ENCODE measurements around the gene MTA3.
"Not testable (repeated sequence)": the region's sequence is repeated elsewhere in the genome, so short reads cannot be mapped to it uniquely, and the experiment has no call there.

MTA3 gene

GRCh38 chr2:42675815-42676214 lies 107.4 kb downstream of the MTA3 start:
- no peak for DNase-seq

GRCh38 chr2:42685303-42685702 lies 116.9 kb downstream of the MTA3 start:
- DNase-seq = no peak

GRCh38 chr2:42693013-42693615 lies 124.7 kb downstream of the MTA3 start:
- no peak for DNase-seq

GRCh38 chr2:42693688-42694479 lies 125.5 kb downstream of the MTA3 start:
- DNase-seq = no peak

GRCh38 chr2:42696987-42697386 lies 128.6 kb downstream of the MTA3 start:
- DNase-seq = no peak

GRCh38 chr2:42698940-42699339 lies 130.5 kb downstream of the MTA3 start:
- no peak for DNase-seq

GRCh38 chr2:42706836-42707235 lies 138.4 kb downstream of the MTA3 start:
- DNase-seq = no peak

GRCh38 chr2:42708179-42708578 lies 139.7 kb downstream of the MTA3 start:
- no peak for DNase-seq

GRCh38 chr2:42711896-42712295 lies 143.5 kb downstream of the MTA3 start:
- no peak for DNase-seq

- DNase-seq = no peak
These were observed 144.5 kb downstream of the MTA3 start for GRCh38 chr2:42712934-42713333.

- DNase-seq = no peak
These were observed 145.5 kb downstream of the MTA3 start for GRCh38 chr2:42713920-42714319.

GRCh38 chr2:42714686-42715085 lies 146.3 kb downstream of the MTA3 start:
- no peak for DNase-seq

- no peak for DNase-seq
These were observed 153.5 kb downstream of the MTA3 start for GRCh38 chr2:42721898-42722297.

- DNase-seq = no peak
These were observed 154.1 kb downstream of the MTA3 start for GRCh38 chr2:42722320-42723190.

GRCh38 chr2:42723465-42723864 lies 155.0 kb downstream of the MTA3 start:
- DNase-seq = no peak

GRCh38 chr2:42724886-42725285 lies 156.5 kb downstream of the MTA3 start:
- DNase-seq = no peak

GRCh38 chr2:42725657-42726056 lies 157.2 kb downstream of the MTA3 start:
- DNase-seq = no peak

- DNase-seq = no peak
These were observed 158.2 kb downstream of the MTA3 start for GRCh38 chr2:42726680-42727079.

GRCh38 chr2:42731316-42731715 lies 162.9 kb downstream of the MTA3 start:
- DNase-seq = not testable (repeated sequence)

- no peak for DNase-seq
These were observed 165.4 kb downstream of the MTA3 start for GRCh38 chr2:42733852-42734251.

- DNase-seq = no peak
These were observed 168.3 kb downstream of the MTA3 start for GRCh38 chr2:42736598-42737322.

- no peak for DNase-seq
These were observed 172.7 kb downstream of the MTA3 start for GRCh38 chr2:42741140-42741539.
